SK-MEL-5 (cell line): ENCODE results near the gene SYTL3. TPM values are rescaled to one million over a fixed set of nuclear protein-coding genes. Genes with fewer than 3 reads are reported as not detected.

Experiments
- DNase-seq: peaks from one replicate; pipeline ENCODE4 v3.0.0-alpha.2; 2016; ENCODE audit warnings: low read depth, low spot score
- in situ Hi-C: cut with HindIII; loops from 2 replicates; pipeline ENCODE4 v1.10.0; 2016; ENCODE audit warnings: low sequenced_read_pairs, high pct_unique_total_duplicates, low pct_unique_long_range_greater_than_20kb
- total RNA-seq: library from RNA; depleted of rRNA; stranded (reverse); fragments of >200 nt; shearing (Covaris generic); gene quantifications from 2 replicates; pipeline ENCODE4 v1.2.3, GENCODE V29; 2014

The SYTL3 gene
- total RNA-seq, 1 experiment from 2014 or later, result 0.92 TPM

DNA sequence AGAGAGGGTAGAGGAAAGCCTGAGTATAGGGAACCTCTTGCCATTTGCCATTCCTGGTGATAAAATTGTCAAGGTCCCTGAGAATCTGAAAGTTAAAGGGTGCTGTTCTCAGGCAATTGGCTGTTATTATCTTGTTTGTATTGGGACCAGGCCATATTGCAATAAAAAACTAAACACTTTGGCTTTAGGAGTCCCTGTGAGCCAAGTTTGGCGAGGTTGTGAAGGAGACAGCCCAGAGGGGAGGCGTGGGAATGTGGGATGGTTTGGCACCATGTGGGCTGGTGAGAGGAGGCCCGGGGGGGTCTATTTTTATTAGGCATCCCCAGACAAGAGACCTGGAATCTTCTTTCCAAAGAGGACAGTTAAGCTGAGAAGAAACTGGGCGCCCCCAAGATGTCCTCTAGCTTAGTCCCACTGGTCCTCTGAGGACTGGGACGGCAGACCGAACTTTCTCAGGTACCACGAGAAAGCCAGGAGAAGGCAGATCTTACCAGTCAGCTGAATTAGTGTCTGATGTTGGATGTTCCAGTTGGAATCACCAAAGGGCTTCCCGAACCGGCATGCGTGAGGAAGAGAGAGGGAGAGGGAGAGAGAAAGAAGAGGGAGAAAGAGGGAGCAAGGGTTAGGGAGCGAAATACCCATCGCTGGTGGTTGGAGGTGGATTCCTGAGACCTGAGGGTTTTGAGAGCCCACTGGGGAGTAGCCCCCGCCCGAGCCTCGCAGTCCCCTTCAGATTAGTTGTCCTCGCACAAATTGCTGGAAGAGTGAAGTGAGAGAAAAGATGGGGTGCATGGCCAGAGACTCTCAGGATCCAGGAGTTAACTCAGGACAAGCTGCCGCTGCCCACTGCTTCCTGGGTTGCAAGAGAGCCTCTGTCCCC lies 29.7 kb upstream of the SYTL3 start:
- DNase-seq, result no peak
- in situ Hi-C loops, result no loop called here

DNA sequence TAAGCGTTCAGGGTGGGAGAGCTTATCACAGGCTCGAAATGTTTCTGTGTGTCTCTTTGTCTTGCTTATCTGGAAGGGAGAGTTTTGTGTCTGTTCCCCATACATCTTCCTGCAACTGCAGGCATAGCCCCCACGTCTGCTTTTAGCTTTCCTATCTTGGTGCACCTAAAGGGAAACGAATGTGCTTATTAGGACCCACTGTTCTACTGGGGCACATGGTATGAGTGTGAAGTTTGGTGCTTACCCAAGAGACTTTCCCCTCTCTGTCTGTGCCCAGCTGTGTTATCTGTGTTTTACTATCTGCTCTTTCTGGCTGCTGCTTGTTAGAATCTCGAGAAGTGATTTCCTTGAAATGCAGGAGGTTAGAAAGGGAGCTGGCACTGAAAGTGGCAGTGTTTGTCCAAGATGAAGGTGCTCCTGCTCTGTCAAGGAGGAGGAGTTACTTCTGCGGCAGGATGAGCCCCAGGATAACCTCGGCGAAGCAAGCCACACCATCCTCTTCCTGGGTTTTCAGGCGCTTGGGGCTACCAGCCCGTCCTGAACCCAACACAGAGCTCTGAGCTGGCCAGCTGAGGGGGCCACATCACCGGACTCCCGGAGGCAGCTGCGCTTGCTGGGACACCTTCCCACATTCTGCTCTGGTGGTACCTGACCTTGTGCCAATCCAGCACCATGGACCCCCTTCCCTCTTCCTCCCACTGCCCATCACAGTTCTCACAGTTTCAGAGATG lies 28.7 kb upstream of the SYTL3 start:
- in situ Hi-C loops, result no loop called here

DNA sequence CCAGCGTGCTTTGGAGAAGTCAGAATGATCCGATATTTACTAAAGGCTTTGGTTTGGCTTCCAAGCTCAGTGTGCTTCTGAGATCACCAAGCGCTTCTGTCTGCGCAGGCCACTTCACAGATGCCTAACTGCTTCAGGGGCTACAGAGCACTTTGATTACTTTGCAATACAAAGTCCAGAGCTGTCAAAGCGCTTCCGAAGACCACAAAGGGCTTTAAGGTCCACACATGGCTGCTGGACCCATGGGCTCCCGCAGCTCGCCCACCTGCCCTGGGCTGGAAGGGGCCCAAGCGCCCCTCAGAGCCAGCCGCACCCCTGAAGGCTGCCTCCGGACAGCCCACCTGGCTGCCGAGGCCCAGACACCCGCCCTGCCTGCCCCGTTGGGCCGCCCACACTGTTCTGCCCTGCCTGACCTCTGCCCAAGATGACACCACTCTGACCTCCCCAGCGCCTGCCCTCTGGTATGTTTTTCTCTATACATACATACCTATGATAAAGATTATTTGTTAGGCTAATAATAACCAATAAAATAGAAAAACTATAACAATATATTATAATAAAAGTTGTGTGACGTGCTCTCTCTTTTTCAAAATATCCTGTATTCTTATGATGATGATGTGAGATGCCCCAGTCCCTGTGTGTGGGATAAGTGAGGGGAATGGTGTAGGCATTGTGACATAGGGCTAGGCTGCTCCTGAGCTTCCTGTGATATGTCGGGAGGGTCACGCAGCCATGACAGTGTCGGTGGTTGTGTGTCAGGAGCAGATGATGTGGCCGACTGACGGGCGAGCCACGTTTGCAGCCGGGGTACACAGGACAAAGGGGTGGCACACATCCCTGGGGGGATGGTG lies 27.9 kb upstream of the SYTL3 start:
- no peak for DNase-seq
- in situ Hi-C loops, result no loop called here

More for the DNA sequence above, 28.7 kb upstream of the SYTL3 start:
- DNase-seq, result no peak

DNA sequence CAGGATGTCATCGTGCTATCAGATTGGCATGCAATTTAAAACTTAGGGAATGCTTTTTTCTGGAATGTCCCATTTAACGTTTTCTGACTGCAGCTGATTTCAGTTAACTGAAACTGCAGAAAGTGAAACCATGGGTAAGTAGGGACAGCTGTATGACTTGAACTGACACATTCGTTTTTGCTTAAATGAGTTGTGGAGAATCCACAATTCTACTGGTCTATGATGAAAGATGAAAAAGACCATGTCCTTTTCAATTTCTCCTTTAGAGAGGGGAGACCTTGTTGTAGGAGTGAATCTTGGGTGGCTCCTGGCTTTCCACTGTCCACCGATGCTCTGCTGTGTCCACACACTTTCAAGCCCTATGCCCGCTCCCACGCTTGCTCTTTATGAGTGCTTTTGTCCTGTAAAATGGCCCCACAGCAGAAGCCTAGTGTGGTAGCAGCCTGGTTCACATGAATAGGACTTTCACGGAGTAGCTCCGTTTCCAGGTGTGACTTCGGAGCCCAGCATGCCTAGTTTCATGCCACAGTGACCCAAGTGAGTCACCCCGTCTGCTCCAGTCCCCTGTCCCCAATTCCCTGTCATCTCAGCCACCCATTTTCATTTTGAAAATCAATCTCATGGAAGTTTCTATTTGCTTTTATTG lies 27.2 kb upstream of the SYTL3 start:
- DNase-seq, result no peak
- in situ Hi-C loops, result no loop called here

DNA sequence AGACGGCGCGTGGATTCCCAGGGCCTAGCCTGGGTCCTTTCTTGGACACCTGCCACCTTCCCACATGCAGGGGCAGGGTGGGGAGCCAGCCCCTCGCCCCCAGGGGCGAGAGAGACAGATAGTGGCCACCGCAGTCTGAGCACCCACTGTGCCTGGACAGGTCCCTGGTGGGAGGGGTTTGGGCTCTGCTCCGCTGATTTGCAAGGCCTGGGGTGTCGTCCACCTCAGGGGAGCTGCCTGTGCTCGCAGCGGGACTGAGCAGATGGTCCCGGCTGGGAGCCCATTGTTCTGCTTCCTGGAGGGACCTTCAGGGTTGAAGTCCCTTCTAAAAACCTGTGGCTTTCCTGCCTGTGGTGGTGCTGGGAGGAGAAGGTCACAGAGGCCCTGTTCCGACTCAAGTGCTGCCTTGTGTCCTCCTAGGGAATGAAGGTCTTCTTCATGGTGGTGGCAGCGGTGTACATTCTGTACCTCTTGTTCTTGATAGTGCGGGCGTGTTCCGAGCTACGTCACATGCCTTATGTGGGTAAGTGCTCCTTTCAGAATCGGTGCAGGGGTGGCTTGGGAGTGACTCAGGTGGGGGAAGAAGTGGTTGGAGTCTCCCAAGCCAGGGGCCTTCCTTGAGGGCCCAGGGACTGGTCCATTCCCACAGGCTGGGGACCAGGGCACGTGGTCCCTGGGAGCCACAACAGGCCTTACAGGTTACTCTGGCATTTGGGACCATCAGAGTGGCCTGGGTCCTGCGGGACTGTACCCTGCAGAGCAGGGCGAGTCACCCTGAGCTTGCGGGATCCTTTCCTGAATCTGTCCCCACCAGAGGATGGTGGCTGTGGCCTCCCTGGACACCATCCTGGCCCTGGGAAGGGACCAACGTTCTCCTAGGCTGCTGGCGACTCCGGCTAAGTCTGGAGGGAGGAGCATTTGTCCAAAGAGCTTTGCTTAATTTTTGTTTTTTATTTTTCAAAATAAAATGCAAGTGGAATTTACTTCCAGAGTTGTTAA lies 24.9 kb upstream of the SYTL3 start:
- in situ Hi-C loops, result no loop called here
- DNase-seq, result no peak

DNA sequence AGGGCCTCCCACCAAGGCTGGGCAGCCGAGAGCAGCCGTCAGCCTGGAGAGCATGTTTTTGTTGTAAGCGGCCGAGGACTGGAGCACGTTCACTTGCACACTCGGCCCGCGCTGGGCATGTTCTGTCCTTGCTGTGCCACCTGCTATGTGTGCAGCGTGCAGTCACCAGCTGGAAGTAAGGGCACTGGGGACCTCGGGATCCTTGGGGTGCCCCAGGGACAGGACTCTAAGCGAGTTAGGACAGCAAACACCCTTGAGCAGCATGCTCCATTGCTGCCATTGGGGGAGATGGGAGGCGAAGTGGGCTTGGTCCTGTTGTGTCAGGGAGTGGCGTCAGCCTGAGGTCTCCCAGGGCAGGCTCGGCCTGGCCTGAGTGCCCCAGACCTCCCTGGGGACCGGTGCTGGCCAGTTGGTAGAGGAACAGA lies 24.0 kb upstream of the SYTL3 start:
- in situ Hi-C loops, result no loop called here

DNA sequence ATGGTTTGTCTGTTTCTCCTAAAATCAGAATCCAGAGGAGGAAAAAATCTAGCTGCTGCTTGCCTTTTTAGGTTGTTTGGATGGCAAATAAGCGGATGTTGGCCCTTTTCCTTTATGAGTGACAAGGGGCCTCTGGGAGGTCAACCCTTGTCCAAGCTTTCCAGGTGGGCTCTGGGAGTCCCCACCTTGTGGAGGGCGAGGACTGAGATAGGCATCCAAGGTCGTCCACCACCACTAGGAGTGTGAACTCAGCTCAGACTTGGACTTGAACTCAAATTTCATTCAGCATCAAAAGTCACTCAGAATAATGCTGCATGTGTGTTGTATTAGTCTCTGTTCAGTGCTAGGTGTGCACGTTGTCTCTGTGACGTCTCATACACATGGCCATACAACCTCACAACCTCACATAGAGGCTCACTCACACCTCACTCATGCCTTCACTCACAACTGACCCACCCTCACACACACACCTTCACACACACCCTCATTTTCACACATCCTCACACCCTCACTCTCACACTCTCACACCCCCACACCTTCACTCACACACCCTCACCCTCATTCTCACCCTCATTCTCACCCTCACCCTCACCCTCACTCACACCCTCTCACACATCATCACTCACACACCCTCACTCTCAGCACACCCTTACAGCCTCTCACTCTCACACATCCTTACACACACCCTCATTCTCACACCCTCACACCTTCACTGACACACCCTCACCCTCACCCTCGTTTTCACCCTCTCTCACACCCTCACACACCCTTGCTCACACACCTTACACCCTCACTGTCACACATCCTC lies 23.3 kb upstream of the SYTL3 start:
- in situ Hi-C loops, result no loop called here
- no peak for DNase-seq

More for the DNA sequence above, 24.0 kb upstream of the SYTL3 start:
- DNase-seq, result no peak

DNA sequence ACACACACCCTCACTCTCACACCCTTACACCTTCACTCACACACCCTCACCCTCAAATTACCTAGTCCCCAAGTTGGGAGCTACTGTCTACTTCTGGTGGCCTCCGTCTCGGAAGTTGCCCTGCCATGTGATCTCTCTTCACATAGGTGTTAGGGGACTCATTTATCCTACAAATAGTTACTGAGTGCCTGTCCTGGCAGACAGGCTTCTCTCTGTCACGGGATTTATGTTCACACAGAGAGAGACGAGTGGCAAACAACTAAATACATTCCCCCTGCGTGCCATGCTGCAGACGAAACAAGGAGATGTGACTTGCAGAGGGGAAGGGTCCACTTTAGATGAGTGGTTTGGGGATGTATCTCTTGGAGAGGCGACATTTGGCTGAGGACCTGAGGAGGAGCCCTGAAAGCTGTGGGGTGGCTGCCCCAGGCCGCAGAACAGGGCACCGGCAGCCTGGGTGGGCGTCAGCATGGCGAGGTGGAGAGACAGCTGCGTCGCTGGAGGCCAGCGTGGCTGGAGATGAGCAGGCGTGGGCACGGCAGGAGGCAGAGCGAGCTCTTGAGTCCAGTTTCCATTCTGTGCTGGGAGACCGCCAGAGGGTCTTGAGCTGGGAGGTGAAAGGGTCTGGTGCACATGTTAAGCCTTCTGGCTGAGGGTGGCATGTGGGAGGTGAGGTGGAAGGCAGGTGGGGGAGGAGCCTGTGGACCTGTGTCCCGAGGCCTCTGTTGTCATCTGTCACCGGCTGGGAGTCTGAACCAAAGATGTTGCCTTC lies 22.5 kb upstream of the SYTL3 start:
- DNase-seq, result no peak
- in situ Hi-C loops, result no loop called here

DNA sequence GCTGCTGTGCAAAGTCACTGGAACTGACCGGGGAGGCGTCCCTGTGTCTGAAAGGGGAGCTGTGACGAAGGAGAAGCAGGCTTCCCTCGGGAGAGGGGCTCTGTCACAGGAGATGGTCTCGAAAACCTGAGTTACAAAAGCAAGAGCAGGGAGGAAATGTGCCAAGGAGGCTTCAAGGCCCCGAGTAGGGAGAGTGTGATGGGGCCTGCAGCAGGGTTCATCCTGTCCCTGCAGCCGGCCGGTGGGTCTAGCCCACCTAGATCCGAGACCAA lies 22.0 kb upstream of the SYTL3 start:
- DNase-seq, result no peak
- in situ Hi-C loops, result no loop called here

DNA sequence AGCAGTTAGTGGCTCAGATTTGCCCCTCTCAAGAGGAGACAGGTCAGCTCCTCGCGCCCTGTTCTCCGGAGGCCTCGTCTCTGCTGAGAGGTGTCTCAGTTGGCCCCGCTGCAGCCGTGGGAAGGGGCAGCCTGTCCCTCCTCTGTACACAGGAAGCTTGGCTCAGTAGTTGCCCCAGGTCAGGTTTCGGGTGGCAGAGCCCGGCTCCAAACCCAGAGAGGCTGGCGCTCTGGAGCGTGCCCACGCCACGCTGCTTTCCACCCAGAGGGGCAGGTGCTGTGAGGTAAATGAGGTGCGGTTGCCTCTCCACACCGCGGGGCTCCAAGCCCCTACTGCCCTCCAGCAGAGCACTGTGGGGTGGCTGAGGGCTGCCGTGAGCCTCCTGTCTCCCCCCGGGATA lies 21.3 kb upstream of the SYTL3 start:
- no peak for DNase-seq
- in situ Hi-C loops, result no loop called here

DNA sequence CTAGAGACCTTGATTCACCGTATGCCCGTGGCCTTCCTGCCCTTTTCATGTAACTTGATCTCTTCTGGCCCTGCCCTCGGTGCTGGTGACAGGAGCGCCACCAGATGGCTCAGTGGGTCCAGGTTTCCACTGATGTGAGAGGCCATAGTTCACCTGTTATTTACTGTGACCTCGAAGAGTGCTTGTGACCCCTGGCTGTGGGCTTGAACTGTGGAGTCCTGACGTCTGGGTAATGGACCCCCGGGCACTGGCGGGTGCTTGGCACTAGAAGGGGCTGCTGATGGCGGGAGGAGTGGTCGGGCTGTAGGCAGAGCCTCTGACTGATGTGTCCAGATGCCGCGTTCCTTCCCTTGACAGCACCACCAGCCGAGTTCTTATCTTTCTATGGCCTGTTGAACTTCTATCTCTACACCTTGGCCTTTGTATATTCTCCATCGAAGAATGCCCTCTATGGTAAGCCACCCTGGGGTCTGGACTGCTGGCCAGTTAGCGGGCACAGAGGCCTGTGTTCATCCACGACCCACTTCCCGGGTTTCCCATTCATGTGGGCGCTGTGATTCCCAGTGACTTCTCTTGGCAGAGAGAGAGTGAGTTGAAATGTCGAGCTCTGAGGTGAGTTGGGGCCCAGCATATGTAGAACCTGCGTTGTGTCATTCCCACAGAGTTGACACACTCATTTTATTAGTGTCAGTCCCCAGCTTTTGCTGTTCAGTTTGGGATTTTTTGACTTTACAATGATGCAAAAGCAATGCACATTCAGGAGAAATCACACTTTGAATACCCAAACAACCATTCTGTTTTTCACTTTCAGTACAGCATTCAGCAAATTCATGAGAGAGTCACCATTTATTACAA lies 20.3 kb upstream of the SYTL3 start:
- no peak for DNase-seq
- in situ Hi-C loops, result no loop called here

DNA sequence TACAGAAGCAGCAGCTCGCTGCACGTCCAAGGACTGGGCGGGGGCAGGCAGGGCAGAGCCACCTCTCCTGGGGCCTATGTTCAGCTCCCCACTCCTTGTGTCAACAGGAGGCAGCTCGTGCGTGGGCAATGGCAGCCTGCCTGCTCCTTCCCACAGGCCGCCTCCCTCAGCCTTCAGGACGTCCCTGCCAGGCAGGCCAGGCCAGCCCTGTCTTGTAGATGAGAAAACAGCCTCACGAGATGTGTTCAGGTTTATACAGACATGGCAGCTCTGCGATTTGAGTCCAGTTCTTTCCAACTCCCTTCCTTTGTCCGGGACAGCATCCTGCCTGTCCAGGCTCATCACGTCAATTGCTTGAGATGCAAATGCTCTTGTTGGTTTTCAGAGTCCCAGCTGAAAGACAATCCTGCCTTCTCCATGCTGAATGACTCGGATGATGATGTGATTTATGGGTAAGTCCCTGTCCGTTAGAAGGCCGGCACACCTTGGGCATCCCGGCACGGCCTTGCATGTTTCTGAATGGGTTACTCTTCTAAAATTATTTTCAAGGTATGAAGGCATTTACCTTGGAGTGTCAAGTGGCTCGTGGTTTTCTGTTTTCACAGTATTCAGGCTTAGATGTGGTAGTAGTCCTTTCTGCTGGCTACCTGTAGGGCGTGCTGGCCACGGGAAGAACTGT lies 18.8 kb upstream of the SYTL3 start:
- no peak for DNase-seq
- in situ Hi-C loops, result no loop called here

DNA sequence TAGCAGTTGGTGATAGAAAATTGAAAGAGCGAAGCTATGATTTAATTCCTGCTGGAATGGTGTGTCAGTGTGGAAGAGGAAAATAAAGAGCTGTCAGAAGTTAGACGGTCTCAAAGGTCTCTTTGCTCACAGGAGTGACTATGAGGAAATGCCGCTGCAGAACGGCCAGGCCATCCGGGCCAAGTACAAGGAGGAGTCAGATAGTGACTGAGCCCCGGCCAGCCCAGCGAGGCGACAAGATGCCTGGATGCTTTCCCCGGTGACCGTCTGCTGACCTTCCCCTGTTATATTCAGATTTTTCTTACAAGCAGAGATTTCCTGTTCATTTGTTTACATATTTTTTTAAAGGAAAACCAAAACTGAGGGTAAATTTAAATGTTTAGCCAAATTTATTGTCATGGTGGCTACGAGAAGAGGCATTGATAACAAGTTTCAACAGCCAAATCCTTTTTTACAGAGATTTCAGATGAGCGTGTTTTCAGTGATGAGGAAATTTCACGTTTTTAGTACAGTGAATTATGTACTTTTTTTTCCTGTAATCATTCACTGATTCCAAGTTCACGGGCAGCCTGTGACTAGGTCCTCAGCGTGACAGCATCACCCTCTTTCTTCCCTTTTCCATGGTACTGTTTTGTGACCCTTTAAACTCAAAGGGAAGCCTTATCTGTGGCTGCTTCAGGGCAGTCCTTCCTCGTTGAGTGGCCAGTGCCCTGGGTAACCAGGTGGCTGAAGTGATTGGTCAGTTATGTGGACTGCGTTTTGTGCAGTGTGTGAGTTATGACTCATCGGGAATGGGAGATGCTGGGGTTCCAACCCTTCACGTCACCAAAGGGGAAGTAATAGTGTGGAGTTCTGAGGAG lies 17.9 kb upstream of the SYTL3 start:
- no peak for DNase-seq
- in situ Hi-C loops, result no loop called here
